NT2/D1 (cell line): Measurements from ENCODE around the gene CLIC5.

ENCODE experiments used
- YY1 ChIP-seq: IDR thresholded peaks from 2 replicates; pipeline ENCODE4 v1.6.1; 2011; ENCODE audit not compliant: insufficient read length, insufficient read depth
- ZNF274 ChIP-seq: IDR thresholded peaks from 2 replicates; pipeline ENCODE4 v1.6.1; 2011; ENCODE audit warnings: mild to moderate bottlenecking, low read depth, low read length

DNA sequence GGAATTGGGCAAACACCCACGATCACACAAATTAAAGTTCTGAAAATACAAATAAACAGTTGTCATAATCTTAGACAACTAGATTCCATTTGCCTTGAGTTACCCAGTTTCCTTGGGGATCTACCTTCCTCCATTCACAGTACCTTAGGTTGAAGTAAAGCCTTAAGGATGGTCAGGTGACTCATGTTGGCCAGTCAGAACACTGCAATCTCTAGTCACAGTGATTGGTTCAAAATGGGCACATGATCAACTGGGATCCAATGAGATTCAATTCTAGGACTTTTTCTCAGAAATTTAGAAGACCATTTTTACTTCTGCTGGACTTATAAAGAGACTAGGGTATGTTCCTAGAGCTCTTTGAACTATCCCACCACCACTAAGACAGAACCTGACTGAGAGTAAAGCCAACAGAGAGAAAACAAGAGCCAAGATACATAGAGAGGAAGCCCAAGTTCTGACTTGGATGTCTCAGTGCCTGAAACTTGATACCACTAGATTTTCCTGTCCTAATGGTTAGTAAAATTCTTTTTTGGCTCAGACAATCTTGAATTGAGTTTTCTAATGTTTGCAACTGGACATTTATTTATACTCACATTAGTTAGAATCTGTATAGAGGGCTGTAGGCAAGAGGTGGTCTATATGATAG lies 8.6 kb upstream of the CLIC5 start:
- TF ChIP-seq ZNF274 (no peak), YY1 (no peak)
